Loucy (cell line): Measurements from ENCODE around the gene TOP3B.

Source experiments
- H2AFZ ChIP-seq: fragments of 200-600 bp; sonication (generic); 2 replicates; pipeline ENCODE4 v1.6.0; 2016; ENCODE audit warnings: antibody characterized with exemption, mild to moderate bottlenecking, low read length, moderate library complexity
- H3F3A ChIP-seq: fragments of 200-600 bp; 2 replicates; pipeline ENCODE4 v1.6.0; 2016; ENCODE audit warnings: antibody characterized with exemption, low read depth, mild to moderate bottlenecking
- H3K27me3 ChIP-seq: fragments of 200-600 bp; sonication (generic); 2 replicates; pipeline ENCODE4 v1.6.1; 2014; ENCODE audit warnings: low read length, mild to moderate bottlenecking; ENCODE audit not compliant: insufficient read depth, poor library complexity, severe bottlenecking
- H3K36me3 ChIP-seq: fragments of 200-600 bp; sonication (generic); 2 replicates; pipeline ENCODE4 v1.6.1; 2016; ENCODE audit warnings: low read length; ENCODE audit not compliant: insufficient read depth
- H3K4me1 ChIP-seq: fragments of 200-600 bp; sonication (generic); 2 replicates; pipeline ENCODE4 v1.5.1; 2014; ENCODE audit warnings: low read length, mild to moderate bottlenecking; ENCODE audit not compliant: insufficient read depth, poor library complexity, severe bottlenecking
- H3K4me2 ChIP-seq: fragments of 200-600 bp; sonication (generic); 2 replicates; pipeline ENCODE4 v1.6.0; 2014; ENCODE audit warnings: antibody characterized with exemption, low read length, low read depth, mild to moderate bottlenecking; ENCODE audit not compliant: poor library complexity, severe bottlenecking
- H3K4me3 ChIP-seq: fragments of 200-600 bp; sonication (generic); 2 replicates; pipeline ENCODE4 v1.5.1; 2014; ENCODE audit warnings: low read length, mild to moderate bottlenecking, mixed read lengths; ENCODE audit not compliant: poor library complexity, severe bottlenecking
- H3K79me2 ChIP-seq: fragments of 200-600 bp; sonication (generic); 2 replicates; pipeline ENCODE4 v1.6.1; 2014; ENCODE audit warnings: low read length; ENCODE audit not compliant: insufficient read depth
- H3K9ac ChIP-seq: fragments of 200-600 bp; sonication (generic); 2 replicates; pipeline ENCODE4 v1.6.0; 2014; ENCODE audit warnings: mild to moderate bottlenecking, low read depth, low read length, moderate library complexity; ENCODE audit not compliant: poor library complexity, severe bottlenecking
- H3K9me2 ChIP-seq: fragments of 200-600 bp; sonication (generic); replicated peaks from 2 replicates; pipeline ENCODE4 v1.6.1; 2016; ENCODE audit warnings: low read depth, low read length, mixed read lengths
- H3K9me3 ChIP-seq: fragments of 200-600 bp; sonication (generic); 2 replicates; pipeline ENCODE4 v1.6.1; 2014; ENCODE audit warnings: mild to moderate bottlenecking, antibody characterized with exemption, low read length, low read depth; ENCODE audit not compliant: insufficient read depth
- H4K20me1 ChIP-seq: fragments of 200-600 bp; sonication (generic); 2 replicates; pipeline ENCODE4 v1.6.0; 2014; ENCODE audit warnings: antibody characterized with exemption, low read length, mild to moderate bottlenecking; ENCODE audit not compliant: insufficient read depth, poor library complexity, severe bottlenecking
- CTCF ChIP-seq: fragments of 200-600 bp; sonication (generic); conservative IDR thresholded peaks from 2 replicates; pipeline ENCODE4 v1.5.1; 2014; ENCODE audit warnings: mild to moderate bottlenecking, antibody characterized with exemption, low read length
- EZH2phosphoT487 ChIP-seq: fragments of 200-600 bp; IDR thresholded peaks from 2 replicates; pipeline ENCODE4 v1.6.1; 2018; ENCODE audit warnings: antibody characterized with exemption, mild to moderate bottlenecking, moderate library complexity, borderline replicate concordance

Gene TOP3B

DNA sequence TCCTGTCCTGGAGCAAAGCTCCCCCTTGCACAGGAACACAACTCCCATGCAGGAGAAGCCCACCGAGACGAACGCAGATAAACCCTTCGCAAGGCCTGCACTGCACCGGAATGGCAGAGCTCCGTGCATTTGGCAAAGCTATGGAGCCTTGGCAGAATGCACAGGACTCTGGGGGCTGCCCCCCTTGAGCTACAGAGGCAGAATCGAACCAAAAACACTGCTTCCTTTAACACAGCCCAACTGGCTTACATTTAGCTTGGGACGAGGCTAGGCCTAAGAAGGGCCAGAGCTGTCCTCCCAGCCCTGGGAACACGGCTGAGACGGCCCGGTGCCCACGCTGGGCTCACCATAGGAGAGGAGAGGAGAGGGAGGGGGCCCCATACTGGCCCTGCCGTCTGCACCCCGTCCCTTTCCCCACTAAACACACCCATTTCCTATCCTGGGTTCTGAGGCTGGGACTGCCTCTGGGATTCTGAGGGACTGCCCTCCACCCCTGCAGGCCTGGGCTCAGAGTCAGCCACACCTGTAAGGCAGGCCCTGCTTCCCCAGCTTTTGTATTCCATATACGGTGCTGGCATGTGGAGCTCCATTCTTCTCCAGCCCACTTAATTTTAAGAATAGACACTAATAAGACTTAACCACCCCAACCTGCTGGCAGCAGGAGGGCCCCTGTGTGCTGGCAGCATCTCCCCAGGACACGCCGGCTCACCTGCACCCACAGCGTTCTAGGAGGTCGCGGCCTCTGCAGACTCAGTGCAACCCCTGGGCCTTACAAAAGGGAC lies 62.9 kb downstream of the TOP3B start:
- Histone ChIP-seq H3K4me1 (no peaks in the 10 kb centered on the region), H3K36me3 (no peaks in the 10 kb centered on the region), H3K27me3 (no peaks in the 10 kb centered on the region), H2AFZ (no peak overlapping the region), H3K4me3 (no peak overlapping the region), H3K4me2 (no peak overlapping the region), H3K79me2 (no peaks in the 10 kb centered on the region), H3K9me3 (no peaks in the 10 kb centered on the region), H4K20me1 (no peaks in the 10 kb centered on the region), H3F3A (no peaks in the 10 kb centered on the region), H3K9ac (no peak overlapping the region), H3K9me2 (no peaks in the 10 kb centered on the region)
- TF ChIP-seq CTCF (no peak), EZH2phosphoT487 (no peak)

- Histone ChIP-seq H3K4me3 (no peak overlapping the region), H4K20me1 (no peaks in the 10 kb centered on the region), H2AFZ (no peak overlapping the region), H3K27me3 (no peaks in the 10 kb centered on the region), H3K4me1 (no peaks in the 10 kb centered on the region), H3K4me2 (no peak overlapping the region), H3K9me3 (no peaks in the 10 kb centered on the region), H3K9me2 (no peaks in the 10 kb centered on the region), H3K79me2 (no peaks in the 10 kb centered on the region), H3F3A (no peaks in the 10 kb centered on the region), H3K36me3 (no peaks in the 10 kb centered on the region), H3K9ac (no peak overlapping the region)
- no peak for TF ChIP-seq CTCF
Observed at GRCh38 chr22:21918466-21919185, 64.0 kb downstream of the TOP3B start.

GRCh38 chr22:21917959-21918261 lies 64.7 kb downstream of the TOP3B start:
- Histone ChIP-seq H3K9me3 (no peaks in the 10 kb centered on the region), H3K9me2 (no peaks in the 10 kb centered on the region), H3K27me3 (no peaks in the 10 kb centered on the region), H3F3A (no peaks in the 10 kb centered on the region), H3K9ac (no peak overlapping the region), H3K4me3 (no peak overlapping the region), H3K4me1 (no peaks in the 10 kb centered on the region), H2AFZ (no peak overlapping the region), H3K36me3 (no peaks in the 10 kb centered on the region), H3K79me2 (no peaks in the 10 kb centered on the region), H3K4me2 (no peak overlapping the region), H4K20me1 (no peaks in the 10 kb centered on the region)
- TF ChIP-seq CTCF: no peak
- no peak for TF ChIP-seq EZH2phosphoT487
